ENCODE results near the gene GRAMD1A. TPM values are rescaled to one million over a fixed set of nuclear protein-coding genes. Genes with fewer than 3 reads are reported as not detected.

Gene GRAMD1A
- total RNA-seq, 1 experiment from 2014 or later, result 62.7 TPM

- Histone ChIP-seq H2AFZ (no peak overlapping the region), H3K4me2 (no peak overlapping the region), H4K20me1 (ENCODE audit: insufficient read depth) (no peaks in the 10 kb centered on the region), H3K9me2 (ENCODE audit: insufficient read depth) (no peaks in the 10 kb centered on the region), H3K27ac (no peak overlapping the region), H3K79me2 (ENCODE audit: low read depth) (no peaks in the 10 kb centered on the region), H3F3A (ENCODE audit: insufficient read depth, low read depth) (0 out of 2 replicates have a peak, but pooled peaks cover 4% of the 10 kb centered on the region), H3K27me3 (ENCODE audit: insufficient read depth, low read depth) (no peaks in the 10 kb centered on the region), H3K4me1 (replicated peaks; ENCODE audit: insufficient read depth) (no peaks in the 10 kb centered on the region), H3K9me3 (ENCODE audit: insufficient read depth, low read depth) (no peaks in the 10 kb centered on the region), H3K36me3 (ENCODE audit: low read depth) (no peaks in the 10 kb centered on the region), H3K4me3 (no peak overlapping the region)
- POLR2A ChIA-PET (ENCODE audit: unreplicated experiment), result no interaction called here
- intact Hi-C loops (cut with micrococcal nuclease; ENCODE audit: unreplicated experiment), result no loop called here
- CTCF ChIA-PET, result no interaction called here
- TF ChIP-seq EZH2 (IDR thresholded peaks at IDR 0.05; ENCODE audit: low read depth) (no peak), CTCF (conservative IDR thresholded peaks at IDR 0.05) (no peak)
- BruUV-seq (replicated peaks), result no TSS peak
- no peak for DNase-seq
These were observed 15.8 kb downstream of the GRAMD1A start for GRCh38 chr19:35015954-35016351.

GRCh38 chr19:35017507-35017906 is 17.4 kb downstream of the GRAMD1A start:
- 0 out of 2 replicates have a peak, but pooled peaks cover 4% of the 10 kb centered on the region for H3F3A ChIP-seq (ENCODE audit: insufficient read depth, low read depth)
- intact Hi-C loops (cut with micrococcal nuclease; ENCODE audit: unreplicated experiment), result no loop called here
- TF ChIP-seq CTCF (conservative IDR thresholded peaks at IDR 0.05), result no peak
- TF ChIP-seq EZH2 (IDR thresholded peaks at IDR 0.05; ENCODE audit: low read depth), result no peak
- no peaks in the 10 kb centered on the region for H3K9me3 ChIP-seq (ENCODE audit: insufficient read depth, low read depth)
- H3K36me3 ChIP-seq (ENCODE audit: low read depth), result no peaks in the 10 kb centered on the region
- H3K4me1 ChIP-seq (replicated peaks; ENCODE audit: insufficient read depth), result no peaks in the 10 kb centered on the region
- no peak overlapping the region for H3K4me3 ChIP-seq
- no peaks in the 10 kb centered on the region for H3K79me2 ChIP-seq (ENCODE audit: low read depth)
- no peaks in the 10 kb centered on the region for H3K27me3 ChIP-seq (ENCODE audit: insufficient read depth, low read depth)
- POLR2A ChIA-PET (ENCODE audit: unreplicated experiment), result no interaction called here
- no peaks in the 10 kb centered on the region for H3K9me2 ChIP-seq (ENCODE audit: insufficient read depth)
- no peak overlapping the region for H2AFZ ChIP-seq
- no TSS peak for BruUV-seq (replicated peaks)
- CTCF ChIA-PET, result no interaction called here
- H3K4me2 ChIP-seq, result no peak overlapping the region
- H3K27ac ChIP-seq, result no peak overlapping the region
- DNase-seq, result no peak
- no peaks in the 10 kb centered on the region for H4K20me1 ChIP-seq (ENCODE audit: insufficient read depth)

GRCh38 chr19:35018379-35018778 is 18.3 kb downstream of the GRAMD1A start:
- H3K79me2 ChIP-seq (ENCODE audit: low read depth), result no peaks in the 10 kb centered on the region
- no peak for DNase-seq
- ChIA-PET CTCF (no interaction called here), POLR2A (ENCODE audit: unreplicated experiment) (no interaction called here)
- H3K9me3 ChIP-seq (ENCODE audit: insufficient read depth, low read depth), result no peaks in the 10 kb centered on the region
- no peaks in the 10 kb centered on the region for H4K20me1 ChIP-seq (ENCODE audit: insufficient read depth)
- intact Hi-C loops (cut with micrococcal nuclease; ENCODE audit: unreplicated experiment), result no loop called here
- H3K9me2 ChIP-seq (ENCODE audit: insufficient read depth), result no peaks in the 10 kb centered on the region
- no peaks in the 10 kb centered on the region for H3K27me3 ChIP-seq (ENCODE audit: insufficient read depth, low read depth)
- BruUV-seq (replicated peaks), result no TSS peak
- 0 out of 2 replicates have a peak, but pooled peaks cover 4% of the 10 kb centered on the region for H3F3A ChIP-seq (ENCODE audit: insufficient read depth, low read depth)
- H3K27ac ChIP-seq, result no peak overlapping the region
- no peak overlapping the region for H3K4me2 ChIP-seq
- no peaks in the 10 kb centered on the region for H3K36me3 ChIP-seq (ENCODE audit: low read depth)
- H3K4me3 ChIP-seq, result no peak overlapping the region
- no peak overlapping the region for H2AFZ ChIP-seq
- H3K4me1 ChIP-seq (replicated peaks; ENCODE audit: insufficient read depth), result no peaks in the 10 kb centered on the region
- TF ChIP-seq CTCF (conservative IDR thresholded peaks at IDR 0.05) (no peak), EZH2 (IDR thresholded peaks at IDR 0.05; ENCODE audit: low read depth) (no peak)

All from PC-9 (cell line).